ENCODE data around the gene OSBPL5. TPM values are rescaled to one million over a fixed set of nuclear protein-coding genes. Genes with fewer than 3 reads are reported as not detected.

Gene OSBPL5
- total RNA-seq, 2 donors from 2014 or later: 34.0 to 69.5 TPM

- H3K36me3 ChIP-seq: no peaks in the 10 kb centered on the region
- DNase-seq: no peak
- H3K9ac ChIP-seq (ENCODE audit: low read depth in 2 of 2, low read length in 2 of 2): peak overlapping the region; percentile 56 to 66
- H3K4me1 ChIP-seq: peaks cover 13% of the 10 kb centered on the region
- TF ChIP-seq, protein P1, sequence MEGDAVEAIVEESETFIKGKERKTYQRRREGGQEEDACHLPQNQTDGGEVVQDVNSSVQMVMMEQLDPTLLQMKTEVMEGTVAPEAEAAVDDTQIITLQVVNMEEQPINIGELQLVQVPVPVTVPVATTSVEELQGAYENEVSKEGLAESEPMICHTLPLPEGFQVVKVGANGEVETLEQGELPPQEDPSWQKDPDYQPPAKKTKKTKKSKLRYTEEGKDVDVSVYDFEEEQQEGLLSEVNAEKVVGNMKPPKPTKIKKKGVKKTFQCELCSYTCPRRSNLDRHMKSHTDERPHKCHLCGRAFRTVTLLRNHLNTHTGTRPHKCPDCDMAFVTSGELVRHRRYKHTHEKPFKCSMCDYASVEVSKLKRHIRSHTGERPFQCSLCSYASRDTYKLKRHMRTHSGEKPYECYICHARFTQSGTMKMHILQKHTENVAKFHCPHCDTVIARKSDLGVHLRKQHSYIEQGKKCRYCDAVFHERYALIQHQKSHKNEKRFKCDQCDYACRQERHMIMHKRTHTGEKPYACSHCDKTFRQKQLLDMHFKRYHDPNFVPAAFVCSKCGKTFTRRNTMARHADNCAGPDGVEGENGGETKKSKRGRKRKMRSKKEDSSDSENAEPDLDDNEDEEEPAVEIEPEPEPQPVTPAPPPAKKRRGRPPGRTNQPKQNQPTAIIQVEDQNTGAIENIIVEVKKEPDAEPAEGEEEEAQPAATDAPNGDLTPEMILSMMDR (IDR thresholded peaks at IDR 0.05): no peak
- no peaks in the 10 kb centered on the region for H3K27me3 ChIP-seq
- no peaks in the 10 kb centered on the region for H3K9me3 ChIP-seq
- peak overlapping the region; percentile 27 for H3K4me3 ChIP-seq
- intact Hi-C loops (cut with DNase I): no loop called here
- H3K27ac ChIP-seq: peak overlapping the region; percentile 55
Observed at GRCh38 chr11:3159296-3160190, 5.6 kb downstream of the OSBPL5 start.

- Histone ChIP-seq H3K27ac (no peak overlapping the region), H3K4me1 (peaks cover 12% of the 10 kb centered on the region), H3K4me3 (no peak overlapping the region), H3K36me3 (no peaks in the 10 kb centered on the region), H3K9me3 (no peaks in the 10 kb centered on the region), H3K27me3 (no peaks in the 10 kb centered on the region), H3K9ac (ENCODE audit: low read depth in 2 of 2, low read length in 2 of 2) (peak overlapping the region in 1 of 2 donors; percentile 24)
- intact Hi-C loops (cut with DNase I): no loop called here
- DNase-seq: no peak
- TF ChIP-seq, protein P1 (IDR thresholded peaks at IDR 0.05): no peak
Observed at GRCh38 chr11:3158821-3159220, 6.3 kb downstream of the OSBPL5 start.

GRCh38 chr11:3158131-3158591, 6.9 kb downstream of the OSBPL5 start:
- no peaks in the 10 kb centered on the region for H3K9me3 ChIP-seq
- H3K27me3 ChIP-seq: no peaks in the 10 kb centered on the region
- H3K4me3 ChIP-seq: no peak overlapping the region
- no peak overlapping the region for H3K9ac ChIP-seq (ENCODE audit: low read depth in 2 of 2, low read length in 2 of 2)
- no peak overlapping the region for H3K27ac ChIP-seq
- H3K4me1 ChIP-seq: peaks cover 17% of the 10 kb centered on the region
- intact Hi-C loops (cut with DNase I): no loop called here
- TF ChIP-seq, protein P1 (IDR thresholded peaks at IDR 0.05): no peak
- no peak for DNase-seq
- H3K36me3 ChIP-seq: no peaks in the 10 kb centered on the region

GRCh38 chr11:3157381-3158130, 7.6 kb downstream of the OSBPL5 start:
- no peak for DNase-seq
- Histone ChIP-seq H3K4me1 (peaks cover 17% of the 10 kb centered on the region), H3K9me3 (no peaks in the 10 kb centered on the region), H3K4me3 (no peak overlapping the region), H3K9ac (ENCODE audit: low read depth in 2 of 2, low read length in 2 of 2) (peak overlapping the region in 1 of 2 donors; percentile 50), H3K27me3 (no peaks in the 10 kb centered on the region), H3K36me3 (no peaks in the 10 kb centered on the region), H3K27ac (no peak overlapping the region)
- intact Hi-C loops (cut with DNase I): no loop called here
- TF ChIP-seq, protein P1 (IDR thresholded peaks at IDR 0.05): no peak

- intact Hi-C loops (cut with DNase I): no loop called here
- no peak for DNase-seq
- H3K4me3 ChIP-seq: no peak overlapping the region
- H3K4me1 ChIP-seq: peaks cover 17% of the 10 kb centered on the region
- H3K9ac ChIP-seq (ENCODE audit: low read depth in 2 of 2, low read length in 2 of 2): no peak overlapping the region
- no peaks in the 10 kb centered on the region for H3K27me3 ChIP-seq
- no peaks in the 10 kb centered on the region for H3K9me3 ChIP-seq
- TF ChIP-seq, protein P1 (IDR thresholded peaks at IDR 0.05): no peak
- no peak overlapping the region for H3K27ac ChIP-seq
- H3K36me3 ChIP-seq: no peaks in the 10 kb centered on the region
Observed at GRCh38 chr11:3156661-3157311, 8.3 kb downstream of the OSBPL5 start.

Measured in colonic mucosa (tissue), 4 donors.